Stomach (tissue), 9 donors: ENCODE data around the gene CASKIN2. TPM values are rescaled to one million over a fixed set of nuclear protein-coding genes. Genes with fewer than 3 reads are reported as not detected.

ENCODE experiments used
- DNase-seq, 2 donors: peaks; one replicate each; pipeline versions ENCODE4 v3.0.0 to v3.0.0-alpha.2; 2013 to 2019
- H3K27ac ChIP-seq, 5 donors: fragments of 200-600 bp in 4 of 5; sonication (generic) in 4 of 5; one replicate each; pipeline ENCODE4 v1.5.1; 2013 to 2019; ENCODE audit warnings: mild to moderate bottlenecking in 1 of 5, moderate library complexity in 1 of 5
- H3K27me3 ChIP-seq, 3 donors: fragments of 200-600 bp; sonication (generic); one replicate each; pipeline ENCODE4 v1.5.1; 2017 to 2019; ENCODE audit warnings: mixed run types in 1 of 3
- H3K36me3 ChIP-seq, 4 donors: fragments of 200-600 bp; sonication (generic); 1 replicate in 3 of 4; 2 replicates in 1 of 4; pipeline ENCODE4 v1.5.1; 2016 to 2019
- H3K4me1 ChIP-seq, 4 donors: fragments of 200-600 bp; sonication (generic); one replicate each; pipeline ENCODE4 v1.5.1; 2016 to 2019
- H3K4me3 ChIP-seq, 4 donors: fragments of 200-600 bp; sonication (generic) in 3 of 4; one replicate each; pipeline ENCODE4 v1.5.1; 2016 to 2019; ENCODE audit warnings: mild to moderate bottlenecking in 1 of 4
- H3K9me3 ChIP-seq, 4 donors: fragments of 200-600 bp; sonication (generic); one replicate each; pipeline ENCODE4 v1.5.1; 2016 to 2019
- CTCF ChIP-seq, 7 experiments: fragments of 450-650 bp in 4 of 7; fragments of 200-600 bp in 3 of 7; sonication (generic) in 3 of 7; IDR thresholded peaks; one replicate each; pipeline ENCODE4 v1.5.1; 2016 to 2019; ENCODE audit warnings: antibody characterized with exemption in 7 of 7, control low read depth in 2 of 7, mild to moderate bottlenecking in 1 of 7
- EP300 ChIP-seq: sonication (generic); formaldehyde crosslinking; IDR thresholded peaks from one replicate; pipeline ENCODE4 v1.6.1; 2017; ENCODE audit warnings: antibody characterized with exemption
- POLR2A ChIP-seq, 4 donors: fragments of 450-650 bp; IDR thresholded peaks; one replicate each; pipeline ENCODE4 v1.6.1; 2016; ENCODE audit warnings: antibody characterized with exemption in 4 of 4, control low read depth in 2 of 4, mild to moderate bottlenecking in 1 of 4, moderate library complexity in 1 of 4
- POLR2AphosphoS5 ChIP-seq, 3 donors: sonication (generic); formaldehyde crosslinking; IDR thresholded peaks; one replicate each; pipeline ENCODE4 v1.6.1; 2016; ENCODE audit warnings: antibody characterized with exemption in 3 of 3
- WGBS, 5 donors: extraction: QIAGEN DNeasy Blood & Tissue Kit in 3 of 5; methylation state at CpG; one replicate each; pipeline versions ENCODE4 v1.1.5 to v1.1.7; 2013 to 2018; 5-methylcytosine and 5-hydroxymethylcytosine counted together
- intact Hi-C: fragments of 100-400 bp; cut with DNase I; formaldehyde crosslinking; loops from one replicate; pipeline ENCODE4 v1.15.1; 2023; ENCODE audit warnings: low total_unique reads
- polyA plus RNA-seq, 3 donors: library from polyadenylated mRNA; stranded (reverse); fragments of 200-250 nt; gene quantifications; one replicate each; pipeline ENCODE4 v1.2.3, GENCODE V29; 2013
- total RNA-seq, 5 donors: library from RNA; depleted of rRNA; stranded (reverse); fragments of >200 nt; gene quantifications; one replicate each; pipeline versions ENCODE4 v1.1.0 to v1.2.3, GENCODE V29; 2014 to 2016
- donor health status: healthy with polysubstance abuse.
- donor health status: Bipolar disorder and iron deficiency.
- donor health status: healthy.

CASKIN2 gene
- total and polyA plus RNA-seq, 8 donors: 5.4 to 27.4 (median 12.1) TPM

- 37 to 62% (median 40%) methylated on average over 8 to 18 of the region's 18 CpGs for WGBS, 5 donors
- DNase-seq: no peak
Measured at GRCh38 chr17:75557852-75558665, 42.7 kb upstream of the CASKIN2 start.

GRCh38 chr17:75557075-75557851 lies 41.9 kb upstream of the CASKIN2 start:
- Histone ChIP-seq H3K4me3 (no peak overlapping the region), H3K9me3 (no peaks in the 10 kb centered on the region), H3K27ac (peak overlapping the region; percentile 67 to 85 (median 79)), H3K36me3 (peaks cover 0 to 34% (median 10%) of the 10 kb centered on the region in 4 donors), H3K4me1 (peaks cover 32 to 57% (median 54%) of the 10 kb centered on the region in 4 donors), H3K27me3 (no peaks in the 10 kb centered on the region)
- 20 to 50% (median 23%) methylated on average over 10 to 15 of the region's 15 CpGs for WGBS, 5 donors
- intact Hi-C loops: no loop called here
- peak in 1 of 3 donors; percentile 53 for TF ChIP-seq POLR2AphosphoS5 (IDR thresholded peaks at IDR 0.05)
- no peak for TF ChIP-seq CTCF (IDR thresholded peaks at IDR 0.05)
- no peak for TF ChIP-seq POLR2A (IDR thresholded peaks at IDR 0.05)
- peak; percentile 95 for DNase-seq

More at GRCh38 chr17:75557852-75558665, 42.7 kb upstream of the CASKIN2 start:
- H3K36me3 ChIP-seq: peaks cover 4 to 42% (median 18%) of the 10 kb centered on the region in 4 donors
- TF ChIP-seq POLR2AphosphoS5 (IDR thresholded peaks at IDR 0.05) (no peak), EP300 (no peak), POLR2A (IDR thresholded peaks at IDR 0.05) (no peak), CTCF (IDR thresholded peaks at IDR 0.05) (no peak)
- H3K9me3 ChIP-seq: no peaks in the 10 kb centered on the region
- H3K27ac ChIP-seq: peak overlapping the region; percentile 67 to 85 (median 79)
- H3K4me3 ChIP-seq: peak overlapping the region in 1 of 4 donors; percentile 1
- intact Hi-C loops: no loop called here
- H3K27me3 ChIP-seq: no peaks in the 10 kb centered on the region
- peaks cover 32 to 51% (median 46%) of the 10 kb centered on the region in 4 donors for H3K4me1 ChIP-seq

- 66 to 84% (median 76%) methylated on average over 13 to 21 of the region's 21 CpGs for WGBS, 5 donors
- H3K27ac ChIP-seq: peak overlapping the region; percentile 62 to 85 (median 79)
Measured at GRCh38 chr17:75555679-75556153, 40.4 kb upstream of the CASKIN2 start.

More at GRCh38 chr17:75555679-75556153, 40.4 kb upstream of the CASKIN2 start:
- peaks cover 32 to 62% (median 56%) of the 10 kb centered on the region in 4 donors for H3K4me1 ChIP-seq
- intact Hi-C loops: no loop called here
- no peaks in the 10 kb centered on the region for H3K27me3 ChIP-seq
- H3K36me3 ChIP-seq: peaks cover 0 to 25% (median 6%) of the 10 kb centered on the region in 4 donors
- H3K9me3 ChIP-seq: no peaks in the 10 kb centered on the region
- DNase-seq: peak; percentile 51 to 58
- H3K4me3 ChIP-seq: no peak overlapping the region
- TF ChIP-seq POLR2A (IDR thresholded peaks at IDR 0.05) (no peak), EP300 (no peak), CTCF (IDR thresholded peaks at IDR 0.05) (no peak), POLR2AphosphoS5 (IDR thresholded peaks at IDR 0.05) (no peak)
